D721Med (cell line): ENCODE measurements around the gene FBRSL1.

Experiments used
- DNase-seq: peaks from one replicate; pipeline ENCODE4 v3.0.0; 2011; ENCODE audit warnings: low spot score; ENCODE audit not compliant: insufficient read length
- FAIRE-seq: peaks from 2 replicates; lab custom pipeline; 2011; peaks lifted over from hg19 to GRCh38; lab: Jason Lieb, UNC
- TF ChIP-seq, protein P1 (sequence below): IDR thresholded peaks from 2 replicates; pipeline ENCODE4 v1.5.1; 2012; ENCODE audit warnings: mild to moderate bottlenecking, control low read depth; ENCODE audit not compliant: insufficient read depth; ENCODE audit errors: missing control alignments

The FBRSL1 gene

DNA sequence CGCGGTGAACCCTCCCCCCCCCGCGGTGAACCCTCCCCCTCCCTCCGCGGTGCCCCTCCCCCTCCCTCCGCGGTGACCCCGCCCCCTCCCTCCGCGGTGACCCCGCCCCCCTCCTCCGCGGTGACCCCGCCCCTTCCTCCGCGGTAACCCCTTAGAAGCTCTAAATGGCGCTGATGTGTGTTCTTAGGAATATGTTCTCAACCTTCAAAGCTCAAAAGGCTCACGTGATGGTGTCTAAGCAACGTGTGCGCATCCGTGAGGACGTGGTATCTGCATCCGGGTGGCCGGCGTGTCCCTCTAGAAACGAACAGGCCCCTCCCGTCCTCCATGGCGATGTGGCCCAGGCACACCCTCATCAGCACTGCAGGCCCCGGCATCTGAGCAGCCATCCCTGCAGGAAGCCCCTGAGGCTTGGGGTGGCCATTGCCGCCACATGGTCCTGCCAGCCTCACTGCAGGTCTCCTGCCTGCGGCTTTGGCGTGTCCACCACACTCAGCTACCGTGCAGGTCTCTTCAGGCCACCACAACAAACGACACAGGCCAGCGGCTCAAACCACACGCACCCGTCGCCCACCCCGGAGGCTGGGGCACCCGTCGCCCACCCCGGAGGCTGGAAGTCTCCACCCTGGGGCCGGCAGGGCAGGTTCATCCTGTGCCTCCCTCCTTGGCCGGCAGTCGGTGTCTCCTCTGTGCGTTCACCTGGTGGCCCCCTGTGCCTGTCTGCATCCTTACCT lies 14.5 kb upstream of the FBRSL1 start:
- DNase-seq = no peak
- TF ChIP-seq, protein P1, sequence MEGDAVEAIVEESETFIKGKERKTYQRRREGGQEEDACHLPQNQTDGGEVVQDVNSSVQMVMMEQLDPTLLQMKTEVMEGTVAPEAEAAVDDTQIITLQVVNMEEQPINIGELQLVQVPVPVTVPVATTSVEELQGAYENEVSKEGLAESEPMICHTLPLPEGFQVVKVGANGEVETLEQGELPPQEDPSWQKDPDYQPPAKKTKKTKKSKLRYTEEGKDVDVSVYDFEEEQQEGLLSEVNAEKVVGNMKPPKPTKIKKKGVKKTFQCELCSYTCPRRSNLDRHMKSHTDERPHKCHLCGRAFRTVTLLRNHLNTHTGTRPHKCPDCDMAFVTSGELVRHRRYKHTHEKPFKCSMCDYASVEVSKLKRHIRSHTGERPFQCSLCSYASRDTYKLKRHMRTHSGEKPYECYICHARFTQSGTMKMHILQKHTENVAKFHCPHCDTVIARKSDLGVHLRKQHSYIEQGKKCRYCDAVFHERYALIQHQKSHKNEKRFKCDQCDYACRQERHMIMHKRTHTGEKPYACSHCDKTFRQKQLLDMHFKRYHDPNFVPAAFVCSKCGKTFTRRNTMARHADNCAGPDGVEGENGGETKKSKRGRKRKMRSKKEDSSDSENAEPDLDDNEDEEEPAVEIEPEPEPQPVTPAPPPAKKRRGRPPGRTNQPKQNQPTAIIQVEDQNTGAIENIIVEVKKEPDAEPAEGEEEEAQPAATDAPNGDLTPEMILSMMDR = no peak
- no peak for FAIRE-seq

DNA sequence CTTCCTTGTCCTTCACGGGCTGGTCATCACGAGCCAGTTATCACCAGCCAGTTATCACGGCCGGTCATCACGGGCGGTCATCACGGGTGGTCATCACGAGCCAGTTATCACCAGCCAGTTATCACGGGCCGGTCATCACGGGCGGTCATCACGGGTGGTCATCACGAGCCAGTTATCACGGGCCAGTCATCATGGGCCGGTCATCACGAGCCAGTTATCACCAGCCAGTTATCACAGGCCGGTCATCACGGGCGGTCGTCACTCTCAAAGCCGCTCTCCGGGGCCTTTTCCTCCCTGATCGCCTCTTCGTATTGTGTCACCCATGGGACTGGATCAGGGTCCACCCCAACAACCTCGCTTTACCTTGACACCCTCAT lies 13.9 kb upstream of the FBRSL1 start:
- TF ChIP-seq, protein P1 = no peak
- no peak for FAIRE-seq
- DNase-seq = no peak

DNA sequence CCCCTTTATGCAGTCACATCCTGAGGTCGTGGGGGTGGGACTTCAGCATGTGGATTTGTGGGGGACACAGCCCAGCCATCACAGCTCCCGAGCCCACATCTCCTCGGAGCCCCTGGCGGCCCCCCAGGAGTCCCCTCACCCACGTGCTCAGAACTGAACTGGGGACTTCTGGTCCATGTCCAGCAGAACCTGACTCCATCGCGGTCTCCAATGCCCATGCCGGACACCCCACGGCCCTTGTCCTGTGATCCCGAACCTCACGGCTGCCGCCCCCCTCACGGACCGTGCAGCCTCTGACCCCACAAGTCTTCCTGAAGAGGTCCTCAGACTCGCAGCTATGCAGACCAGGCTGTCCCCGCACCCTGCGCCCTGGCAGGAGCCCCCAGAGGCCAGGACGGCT lies 13.5 kb upstream of the FBRSL1 start:
- FAIRE-seq (no peak), DNase-seq (no peak)
- TF ChIP-seq, protein P1 = no peak

DNA sequence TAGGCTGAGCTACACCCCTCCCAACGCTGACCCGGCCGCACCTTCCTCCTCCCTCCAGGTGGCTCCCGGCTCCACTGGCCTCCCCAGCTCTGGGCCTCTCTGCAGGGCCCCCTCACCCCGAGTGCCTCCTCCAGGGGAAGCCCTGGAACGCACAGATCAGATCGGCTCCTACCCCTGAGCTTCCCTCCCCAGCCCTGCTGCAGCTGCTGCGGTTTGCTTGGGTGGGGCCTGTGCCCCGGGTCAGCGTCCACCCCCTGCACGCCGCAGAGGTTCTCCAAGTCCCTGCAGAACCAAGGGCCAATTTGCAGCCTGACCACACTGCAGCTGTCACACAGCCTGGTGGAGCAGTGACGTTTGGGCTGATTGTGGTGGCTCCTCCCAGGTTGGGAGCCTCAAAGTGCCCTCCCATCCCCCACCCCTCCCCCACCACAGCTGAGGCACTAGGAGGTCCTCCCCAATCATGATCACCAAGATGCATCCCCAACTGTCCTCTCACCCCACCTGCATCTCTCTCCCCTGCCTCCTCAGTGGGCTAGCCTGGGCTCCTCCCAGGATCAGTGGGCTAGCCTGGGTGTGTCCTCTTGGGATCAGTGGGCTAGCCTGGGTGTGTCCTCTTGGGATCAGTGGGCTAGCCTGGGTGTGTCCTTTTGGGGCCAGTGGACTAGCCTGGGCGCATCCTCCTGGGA lies 12.8 kb upstream of the FBRSL1 start:
- no peak for DNase-seq
- no peak for FAIRE-seq
- TF ChIP-seq, protein P1 = no peak

DNA sequence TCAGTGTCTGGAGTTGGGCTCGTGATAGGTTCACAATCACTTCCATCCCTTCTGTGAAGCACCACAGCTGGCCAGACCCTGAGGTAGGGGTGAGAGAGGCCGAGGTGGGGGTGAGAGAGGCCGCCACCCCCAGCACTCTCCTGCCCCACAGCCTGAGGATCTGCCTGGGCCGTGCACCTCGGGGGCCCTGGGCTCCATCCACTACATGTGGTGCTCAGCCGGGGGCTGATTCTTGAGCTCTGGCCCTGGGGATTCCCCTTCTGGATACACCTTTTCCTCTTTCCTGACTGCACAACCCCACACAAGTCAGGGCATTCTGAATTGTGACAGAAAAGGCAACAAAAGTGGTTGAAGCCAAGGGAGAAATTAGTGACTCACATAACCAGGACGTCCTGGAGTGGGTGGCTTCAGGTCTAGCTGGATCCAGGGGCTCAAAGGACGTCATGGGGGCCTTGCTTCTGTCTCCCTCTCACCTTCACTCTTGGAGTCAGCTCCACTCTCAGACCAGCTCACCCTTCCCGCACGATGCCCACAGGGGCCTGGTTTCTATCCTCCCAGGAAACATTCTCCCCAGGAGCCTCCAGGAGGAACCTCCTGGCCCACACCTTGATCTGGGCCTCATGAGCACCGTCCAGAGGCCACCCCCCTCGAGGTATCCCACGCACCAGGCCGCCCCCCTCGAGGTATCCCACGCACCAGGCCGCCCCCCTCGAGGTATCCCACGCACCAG lies 12.1 kb upstream of the FBRSL1 start:
- DNase-seq (no peak), FAIRE-seq (no peak)
- TF ChIP-seq, protein P1 = no peak

DNA sequence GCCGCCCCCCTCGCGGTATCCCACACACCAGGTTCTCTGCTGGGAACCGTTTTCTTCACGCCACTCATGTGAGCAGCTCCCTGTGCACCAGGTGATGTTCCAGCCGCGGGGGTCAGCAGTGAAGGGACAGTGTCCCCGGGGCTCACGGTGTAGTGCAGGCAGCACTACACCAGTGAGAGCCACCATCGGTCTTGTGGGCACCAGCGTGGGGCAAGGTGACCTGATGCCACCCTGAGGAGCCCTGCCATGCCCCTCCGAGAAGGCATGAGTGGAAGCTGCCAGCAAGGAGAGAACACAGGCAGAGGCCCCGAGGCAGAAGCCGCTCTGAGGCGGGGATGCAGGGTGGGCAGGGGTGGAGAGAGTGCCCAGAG lies 11.5 kb upstream of the FBRSL1 start:
- FAIRE-seq = no peak
- TF ChIP-seq, protein P1 = no peak
- DNase-seq = no peak

DNA sequence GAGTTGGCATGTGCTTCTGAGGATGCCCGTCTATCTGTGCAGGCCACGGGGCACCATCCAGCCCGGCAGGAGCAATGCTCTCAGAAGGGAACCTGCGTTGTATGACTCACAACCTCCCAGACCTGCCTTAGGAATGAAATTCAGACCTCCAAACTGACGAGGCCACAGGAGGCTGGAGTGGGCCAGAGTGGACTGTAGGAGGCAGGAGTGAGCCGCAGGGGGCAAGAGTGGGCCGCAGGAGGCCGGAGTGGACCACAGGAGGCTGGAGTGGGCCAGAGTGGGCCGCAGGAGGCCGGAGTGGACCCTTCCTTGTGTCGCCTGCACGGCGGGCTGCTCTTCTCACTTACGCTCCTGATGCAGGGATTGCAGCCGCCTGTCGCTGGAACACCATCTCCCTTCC lies 11.1 kb upstream of the FBRSL1 start:
- DNase-seq (no peak), FAIRE-seq (no peak)
- TF ChIP-seq, protein P1 = no peak
